HUDEP-2 (cell line): ENCODE data around the gene SRD5A3.

Source experiments
- DNase-seq, 76 experiments: peaks; one replicate each; lab custom pipeline; 2025; ENCODE audit not compliant: unreplicated experiment in 76 of 76; lab: John Stamatoyannopoulos, UW

Gene SRD5A3

DNA sequence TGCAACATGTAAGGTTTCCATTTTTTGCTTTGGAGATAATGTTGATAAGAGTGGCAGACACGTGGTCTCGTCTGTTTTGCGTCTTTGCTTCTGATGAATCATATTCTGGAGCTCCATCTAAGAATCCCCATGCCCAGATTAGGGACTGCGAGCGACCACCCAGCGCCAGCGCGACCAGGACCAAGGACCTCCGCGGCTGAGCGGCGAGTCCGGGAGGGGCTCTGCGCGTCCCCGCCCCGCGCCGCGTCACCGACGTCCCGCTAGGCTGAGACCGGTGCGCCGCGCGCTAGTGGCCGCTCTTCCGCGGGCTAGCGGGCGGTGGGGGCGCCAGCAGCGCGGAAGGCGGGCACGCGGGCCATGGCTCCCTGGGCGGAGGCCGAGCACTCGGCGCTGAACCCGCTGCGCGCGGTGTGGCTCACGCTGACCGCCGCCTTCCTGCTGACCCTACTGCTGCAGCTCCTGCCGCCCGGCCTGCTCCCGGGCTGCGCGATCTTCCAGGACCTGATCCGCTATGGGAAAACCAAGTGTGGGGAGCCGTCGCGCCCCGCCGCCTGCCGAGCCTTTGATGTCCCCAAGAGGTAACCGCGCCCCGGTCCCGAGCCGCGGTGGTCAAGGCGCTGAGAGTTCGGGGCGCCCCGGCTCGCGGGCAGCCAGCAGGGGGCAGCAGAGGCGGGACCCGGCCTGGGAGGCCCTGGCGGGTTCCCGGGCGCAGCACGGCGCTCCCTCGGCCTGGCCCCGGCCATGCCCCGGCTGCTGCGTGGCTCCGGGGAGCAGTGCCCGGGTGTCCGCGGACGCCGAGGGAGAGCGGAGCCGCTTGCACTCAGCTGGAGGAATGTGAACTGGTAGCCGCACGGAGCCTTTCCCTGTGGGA, at the start of gene SRD5A3:
TSS of gene SRD5A3 (plus strand) at position 263 of the 871 bp plus-strand sequence. CDS start at position 358, 95 bp downstream.
- peak in 75 of 76 experiments; percentile 6 to 90 (median 79) for DNase-seq

DNA sequence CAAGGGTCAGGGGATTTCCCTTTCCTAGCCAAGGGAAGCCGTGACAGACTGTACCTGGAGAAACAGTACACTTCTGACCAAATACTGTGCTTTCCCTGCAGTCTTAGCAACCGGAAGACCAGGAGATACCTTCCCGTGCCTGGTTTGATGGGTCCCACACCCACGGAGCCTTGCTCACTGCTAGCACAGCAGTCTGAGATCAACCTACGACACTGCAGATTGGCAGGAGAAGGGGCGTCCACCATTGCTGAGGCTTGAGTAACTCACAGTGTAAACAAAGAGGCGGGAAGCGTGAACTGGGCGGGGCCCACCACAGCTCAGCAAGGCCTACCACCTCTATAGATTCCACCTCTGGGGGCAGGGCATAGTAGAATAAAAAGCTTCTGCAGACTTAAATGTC, 48.7 kb upstream of the SRD5A3 start:
- no peak for DNase-seq

DNA sequence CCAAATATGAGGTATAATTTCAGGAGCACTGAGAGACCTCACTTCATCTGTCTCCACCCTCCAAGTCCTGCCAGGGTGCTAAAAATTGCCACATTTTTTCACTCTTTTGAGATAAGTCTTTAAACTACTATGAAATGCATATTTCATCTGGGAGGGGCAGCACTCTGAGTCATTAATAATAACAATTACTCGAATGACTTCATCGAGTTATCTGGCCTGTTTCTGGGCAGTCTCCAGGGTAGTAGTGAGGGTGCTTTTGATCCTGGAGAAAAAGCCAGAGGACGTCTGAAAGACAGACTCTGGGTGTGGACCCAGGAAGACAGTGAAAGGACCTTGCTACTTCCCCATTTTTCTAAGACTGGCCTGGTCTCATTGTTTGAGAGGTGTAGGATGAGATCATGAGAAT, 42.3 kb upstream of the SRD5A3 start:
- DNase-seq: no peak

DNA sequence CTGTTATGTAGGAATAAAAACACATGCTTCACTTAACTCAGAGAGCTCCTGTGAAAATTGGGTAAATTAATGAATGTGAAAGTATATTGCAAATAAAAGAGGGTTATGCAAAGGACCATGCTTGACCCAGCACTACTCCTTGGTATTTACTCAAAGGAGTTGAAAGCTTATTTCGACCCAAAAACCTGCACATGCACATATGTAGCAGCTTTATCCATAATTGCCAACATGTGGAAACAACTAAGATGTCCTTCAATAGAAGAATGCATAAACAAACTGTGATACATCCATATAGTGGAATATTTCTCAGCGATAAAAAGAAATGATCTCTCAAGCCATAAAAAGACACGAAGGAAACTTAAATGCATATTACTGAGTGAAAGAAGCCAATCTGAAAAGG, 41.7 kb upstream of the SRD5A3 start:
- no peak for DNase-seq

DNA sequence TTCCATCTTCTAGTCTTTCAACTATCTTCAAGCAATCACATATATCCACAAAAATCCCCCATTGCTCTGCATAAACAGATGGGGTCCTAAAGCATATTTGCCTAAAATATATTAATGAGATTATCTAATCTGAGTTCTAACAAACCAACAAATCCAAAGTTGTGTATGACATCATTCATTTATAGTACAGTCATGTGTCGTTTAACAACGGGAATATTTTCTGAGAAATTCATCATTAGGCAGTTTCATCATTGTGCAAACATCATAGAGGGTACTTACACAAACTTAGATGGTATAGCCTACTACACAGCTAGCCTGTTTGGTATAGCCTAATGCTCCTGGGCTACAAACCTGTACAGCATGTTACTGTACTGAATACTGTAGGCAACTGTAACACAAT, 38.0 kb upstream of the SRD5A3 start:
- DNase-seq: no peak

DNA sequence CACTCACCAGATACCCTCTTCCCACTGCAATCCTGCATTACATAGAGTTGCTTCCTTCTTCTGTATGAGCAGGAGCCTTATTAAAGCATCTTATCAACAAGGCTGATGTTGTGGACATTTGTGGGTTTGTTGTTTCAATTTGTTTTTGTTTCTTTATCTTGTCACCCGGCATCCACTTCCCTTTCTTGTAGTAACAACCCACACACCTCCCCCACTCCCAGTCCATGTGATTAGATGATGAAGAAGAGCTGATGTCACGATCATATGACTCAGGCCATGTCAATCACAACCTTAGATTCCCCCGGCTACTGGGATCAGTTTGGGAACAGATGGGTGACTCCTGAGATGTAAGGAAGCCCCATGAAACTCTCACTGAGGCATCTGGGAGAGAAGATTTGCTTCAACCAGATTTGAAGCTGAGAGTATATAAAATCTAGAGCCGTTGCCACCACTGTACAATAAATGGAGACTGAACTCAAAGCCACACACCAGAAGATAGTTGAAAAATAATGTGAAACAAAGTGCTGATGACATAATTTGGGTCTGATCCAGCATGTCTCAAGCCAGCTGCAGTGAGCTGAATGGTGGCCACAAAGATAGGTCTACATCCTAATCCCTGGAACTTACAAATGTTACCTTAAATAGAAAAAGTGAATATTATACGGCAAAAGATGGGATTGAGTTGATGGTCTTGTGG, 34.1 kb upstream of the SRD5A3 start:
- DNase-seq: peak in 12 of 76 experiments; percentile 3 to 45 (median 12)

DNA sequence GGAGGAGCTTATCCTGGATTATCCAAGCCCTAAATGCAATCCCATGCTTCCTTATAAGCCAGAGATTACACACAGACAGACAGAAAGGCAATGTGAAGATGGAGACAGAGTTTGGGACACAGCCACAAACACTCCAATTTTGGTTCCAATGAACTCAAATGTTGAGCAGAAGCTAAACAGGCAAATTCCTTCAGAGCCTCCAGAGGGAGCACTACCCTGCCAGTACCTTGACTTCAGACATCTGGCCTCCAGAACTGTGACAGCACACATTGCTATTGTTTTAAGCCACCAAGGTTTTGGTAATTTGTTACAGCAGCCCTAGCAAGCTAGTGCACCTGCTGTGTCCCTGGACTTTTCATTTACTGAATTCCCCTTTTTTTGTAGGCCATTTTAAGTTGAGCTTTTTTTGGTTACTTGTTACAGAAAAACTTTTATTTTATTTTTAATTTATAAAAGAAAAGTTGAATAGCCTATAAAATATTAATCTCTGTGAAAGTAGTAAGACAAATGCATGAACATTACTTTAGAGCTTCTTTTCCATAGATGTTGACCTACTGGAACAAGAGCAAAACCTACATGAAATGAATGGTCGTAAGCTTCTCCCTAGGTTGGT, 33.4 kb upstream of the SRD5A3 start:
- DNase-seq: peak in 40 of 76 experiments; percentile 0 to 52 (median 19)

DNA sequence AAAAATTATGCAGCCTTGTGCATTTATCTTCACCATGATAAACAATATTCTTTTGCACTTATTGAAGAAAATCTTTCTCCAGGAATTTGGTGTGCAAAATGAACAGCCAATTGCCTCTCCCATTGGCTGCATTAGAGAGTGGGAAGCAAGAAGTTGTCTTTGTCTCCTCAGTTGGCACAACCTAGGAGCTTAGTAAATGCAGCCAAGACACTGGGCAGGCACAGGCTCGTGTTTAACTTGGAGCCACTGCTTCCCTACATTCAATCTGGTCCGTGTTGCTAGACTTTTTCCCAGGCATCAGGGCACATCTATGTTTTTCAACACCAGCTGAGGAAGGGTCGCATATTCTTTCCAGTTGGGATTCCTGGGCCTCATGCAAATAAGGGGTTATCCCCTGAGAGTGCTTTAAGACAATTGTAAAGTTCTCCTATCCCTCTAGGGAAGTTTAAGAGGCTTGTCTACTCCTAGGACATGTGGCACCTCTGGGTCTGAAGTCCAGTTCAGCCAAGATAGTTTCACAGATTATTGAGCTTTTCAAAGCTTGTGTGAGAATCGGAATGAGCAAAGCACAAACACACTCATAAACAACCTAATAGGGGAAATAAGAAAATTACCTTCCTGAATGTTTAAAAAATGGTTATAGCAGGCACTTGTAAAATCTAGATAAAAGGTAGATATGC, 31.8 kb upstream of the SRD5A3 start:
- DNase-seq: no peak

DNA sequence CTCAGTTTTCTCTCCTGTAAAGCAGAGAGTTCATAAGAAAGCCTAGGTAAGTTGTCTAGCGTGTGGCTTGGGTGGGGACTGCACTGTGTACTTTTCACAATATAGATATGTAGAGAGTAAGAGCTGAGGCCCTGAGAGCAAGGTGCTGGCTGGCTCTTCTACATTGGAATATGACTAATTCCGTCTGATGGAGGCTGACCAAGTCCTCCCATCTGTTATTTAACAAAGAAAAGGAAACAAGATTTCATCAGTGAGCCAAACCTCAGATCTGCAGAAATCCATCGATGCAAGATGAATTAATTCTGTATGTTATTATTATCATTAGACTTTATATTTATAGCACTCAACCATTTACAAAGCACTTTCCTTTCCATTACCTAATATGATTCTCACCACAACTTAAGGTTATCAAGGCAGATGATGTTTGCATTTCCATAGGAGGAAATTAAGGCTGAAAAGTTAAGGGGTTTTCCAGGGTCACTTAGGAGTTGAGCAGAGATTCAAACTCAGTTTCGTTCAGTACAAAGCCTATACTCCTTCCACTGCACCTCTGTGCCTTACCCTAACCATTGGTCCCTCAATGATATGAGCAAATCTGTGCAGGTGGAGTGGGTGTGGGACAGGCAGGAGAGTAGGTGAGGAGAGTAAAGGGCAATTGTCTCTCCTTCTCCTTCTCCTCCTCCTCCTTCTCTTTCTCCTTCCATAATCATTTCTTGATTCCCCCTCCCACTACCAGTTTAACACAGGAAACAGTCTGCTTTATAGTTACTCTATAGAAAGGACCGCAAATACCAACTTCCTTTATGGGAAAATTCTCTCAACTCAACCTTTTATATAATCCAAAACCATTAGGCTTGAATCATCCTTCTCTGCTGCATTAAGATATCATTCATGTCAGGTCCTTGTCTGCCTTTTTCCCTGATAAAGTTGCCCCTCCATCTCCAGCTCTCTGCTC, 27.6 kb upstream of the SRD5A3 start:
- no peak for DNase-seq

DNA sequence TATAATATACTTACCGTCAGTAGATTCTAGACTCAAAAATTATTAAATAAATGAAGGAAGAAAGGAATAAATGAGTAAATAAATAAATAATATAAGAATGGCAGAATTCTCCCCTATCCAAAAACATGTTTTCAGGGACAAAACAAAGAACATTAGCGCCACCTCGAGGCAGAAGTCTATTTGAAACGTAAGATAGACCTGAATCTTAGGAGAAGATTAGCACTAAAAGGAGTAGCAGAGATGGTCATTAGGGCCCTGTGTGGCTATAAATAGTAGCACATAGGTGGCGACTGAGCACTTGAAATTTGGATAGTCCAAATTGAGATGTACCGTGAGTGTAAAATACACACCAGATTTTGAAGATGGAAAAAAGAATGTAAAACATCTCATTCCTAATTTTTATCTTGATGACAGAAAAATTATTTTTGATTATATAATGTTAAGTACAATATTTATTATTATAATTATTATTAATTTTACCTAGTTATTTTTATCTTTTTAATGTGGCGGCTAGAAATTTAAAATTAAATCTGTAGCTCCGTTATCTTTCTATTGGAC, 24.3 kb upstream of the SRD5A3 start:
- peak in 70 of 76 experiments; percentile 3 to 83 (median 49) for DNase-seq

DNA sequence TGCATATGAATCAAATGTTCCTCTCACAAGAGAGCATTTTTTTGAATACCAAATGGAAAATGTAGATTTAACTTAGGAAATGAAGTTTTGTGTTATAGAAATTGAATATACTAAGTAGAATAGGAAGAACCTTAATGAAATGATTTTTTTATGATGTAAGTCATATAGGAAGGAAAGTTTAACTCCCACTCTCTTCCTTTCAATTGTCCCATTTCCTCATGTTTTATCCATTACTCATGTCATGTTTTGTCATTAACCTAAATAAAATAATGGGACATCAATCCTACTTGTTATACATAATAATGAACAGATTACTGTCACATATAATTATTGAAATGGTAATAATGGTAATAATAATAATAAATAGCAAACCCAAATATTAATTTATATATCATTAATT, 22.7 kb upstream of the SRD5A3 start:
- no peak for DNase-seq

DNA sequence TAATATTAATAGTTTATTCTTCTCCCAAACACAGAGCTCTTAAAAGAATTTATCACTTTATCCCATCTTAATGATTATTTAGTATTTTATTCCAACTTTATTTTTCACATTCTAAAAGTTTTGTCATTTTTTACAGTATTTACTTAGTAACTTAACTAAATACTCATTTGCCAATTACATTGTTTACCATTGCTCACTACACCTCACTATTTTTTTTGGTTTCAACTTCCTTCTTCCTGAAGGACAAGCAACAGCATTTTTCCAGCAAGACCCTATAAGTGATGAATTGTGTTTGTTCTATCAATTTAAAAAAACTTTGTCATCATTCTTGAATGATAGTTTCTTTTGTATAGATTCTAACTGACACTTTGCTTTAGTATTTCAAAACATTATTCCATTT, 19.4 kb upstream of the SRD5A3 start:
- no peak for DNase-seq

DNA sequence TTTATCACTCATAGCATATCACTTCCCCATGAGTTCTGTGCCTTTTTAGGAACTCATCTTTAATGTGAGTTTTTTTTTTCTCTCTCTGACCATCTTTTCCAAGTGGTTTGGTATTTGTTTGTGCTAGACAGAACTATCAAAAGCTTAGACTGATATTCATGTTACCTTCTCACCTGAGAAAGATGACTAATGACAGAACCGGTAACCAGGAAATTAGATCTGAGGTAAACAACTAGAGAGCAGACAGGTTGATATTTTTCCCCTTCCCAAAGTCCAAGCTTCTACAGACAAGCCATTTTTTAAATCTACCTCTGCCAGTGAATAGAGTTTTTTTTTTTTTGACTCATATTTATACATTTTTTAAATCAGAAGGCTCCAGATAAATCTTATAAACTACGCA, 17.0 kb upstream of the SRD5A3 start:
- no peak for DNase-seq

DNA sequence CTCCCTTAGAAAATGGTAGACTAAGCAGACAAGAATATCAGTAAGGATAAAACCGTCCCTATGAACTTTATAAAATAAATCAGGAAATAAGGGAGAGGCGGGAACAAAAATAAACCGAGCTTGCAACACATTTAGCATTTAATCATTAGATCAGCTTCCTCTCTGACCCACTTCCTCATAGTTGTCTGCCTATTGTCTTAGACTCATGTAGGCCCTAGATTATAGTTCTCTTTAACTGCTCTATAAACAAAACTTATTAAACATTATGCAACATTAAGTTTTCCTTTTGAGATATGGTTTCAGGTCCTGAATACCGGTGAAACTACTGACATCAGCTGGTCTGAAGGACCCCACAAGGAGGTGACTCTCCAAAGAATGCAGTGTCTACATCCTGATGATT, 15.8 kb upstream of the SRD5A3 start:
- no peak for DNase-seq

DNA sequence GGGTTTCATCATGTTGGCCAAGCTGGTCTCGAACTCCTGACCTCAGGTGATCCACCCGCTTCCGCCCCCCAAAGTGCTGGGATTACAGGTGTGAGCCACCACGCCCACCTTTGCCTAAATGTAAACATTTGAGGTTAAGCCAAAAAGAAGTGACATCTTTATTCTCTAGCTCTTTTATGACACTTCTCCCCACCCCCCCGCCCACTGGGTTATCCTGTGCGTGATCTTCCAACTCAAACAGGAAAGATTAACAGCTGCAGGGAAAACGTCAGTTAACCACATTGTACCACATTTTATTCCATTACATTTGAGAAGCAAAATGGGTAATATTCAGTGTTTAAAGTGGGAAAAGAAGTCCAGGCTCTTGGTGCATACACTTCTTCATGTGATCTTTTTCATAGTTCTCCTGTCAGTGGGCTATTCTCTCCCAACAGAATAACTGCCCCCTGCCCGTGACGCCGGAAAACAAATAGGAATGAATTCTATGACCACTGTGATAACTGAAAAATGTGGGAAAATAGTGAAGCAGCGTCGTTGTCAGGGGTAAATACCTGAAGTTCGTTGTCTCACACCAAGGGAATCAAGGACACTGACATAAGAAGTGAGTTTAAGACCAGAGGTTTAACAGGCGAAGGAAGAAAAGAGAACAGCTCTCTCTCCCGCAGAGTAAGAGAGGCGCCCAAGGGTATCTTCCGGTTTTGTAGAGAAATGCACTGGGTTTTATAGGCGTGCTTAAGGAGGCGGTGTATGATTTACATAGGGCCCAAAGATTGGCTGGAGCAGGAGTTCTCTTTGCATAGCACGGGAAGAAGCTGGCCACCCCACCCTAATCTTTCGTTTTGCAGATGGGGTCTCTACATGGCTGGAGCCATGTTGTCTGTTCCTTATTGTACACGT, 9.7 kb upstream of the SRD5A3 start:
- no peak for DNase-seq

DNA sequence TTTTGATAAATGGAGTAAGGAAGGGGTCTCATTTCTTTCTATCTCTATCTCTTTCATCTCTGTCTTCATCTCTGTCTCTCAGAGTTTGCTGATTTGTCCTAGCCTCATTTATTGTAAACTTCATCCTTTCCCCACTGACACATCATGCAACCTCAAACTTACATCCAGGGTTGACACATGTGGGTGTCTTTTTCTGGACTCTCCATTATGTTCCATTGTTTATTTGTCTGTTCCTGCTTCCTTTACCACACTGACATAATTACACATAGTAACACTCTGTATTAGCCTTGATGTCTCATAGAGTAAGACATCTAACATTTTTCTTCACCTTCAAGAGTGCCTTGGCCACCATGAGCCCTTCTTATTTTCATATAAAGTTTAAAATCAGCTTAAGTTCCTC, 8.1 kb upstream of the SRD5A3 start:
- no peak for DNase-seq

DNA sequence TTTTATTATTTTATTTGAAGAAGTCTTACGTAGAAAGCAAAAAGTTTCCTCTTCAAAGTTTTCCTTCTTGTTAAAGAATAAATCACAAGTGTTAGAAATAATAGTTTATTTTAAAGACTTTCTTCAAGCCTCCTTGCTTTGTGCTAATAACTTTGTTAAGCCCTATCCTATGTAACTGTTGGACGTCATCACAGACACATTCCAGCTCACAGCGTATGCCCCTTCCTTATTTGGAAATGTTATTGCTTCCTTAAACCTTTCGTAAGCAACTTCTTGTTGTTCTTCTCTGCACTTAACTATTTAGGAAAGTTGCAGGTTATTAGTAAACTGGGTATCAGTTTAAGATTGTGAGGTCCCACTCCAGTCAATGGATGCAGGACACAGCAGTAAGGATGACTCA, 7.6 kb upstream of the SRD5A3 start:
- DNase-seq: no peak

DNA sequence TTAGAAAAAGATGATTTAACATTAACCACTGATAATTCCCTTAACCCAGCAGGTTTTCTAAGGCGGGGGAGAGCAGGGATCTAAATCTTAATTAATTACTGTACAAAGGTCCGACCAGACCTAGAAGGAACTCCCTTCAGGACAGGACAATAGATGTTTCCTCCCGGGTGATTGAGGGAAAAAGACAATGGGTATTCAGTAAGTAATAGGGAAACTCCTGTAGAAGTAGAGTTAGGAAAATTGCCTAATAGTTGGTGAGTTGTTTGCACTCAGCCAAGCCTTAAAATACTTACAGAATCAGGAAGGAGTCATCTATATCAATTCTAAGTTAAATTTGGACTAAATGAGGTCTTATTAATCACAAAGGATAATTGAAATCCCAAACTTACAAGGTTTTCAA, 5.8 kb upstream of the SRD5A3 start:
- no peak for DNase-seq

DNA sequence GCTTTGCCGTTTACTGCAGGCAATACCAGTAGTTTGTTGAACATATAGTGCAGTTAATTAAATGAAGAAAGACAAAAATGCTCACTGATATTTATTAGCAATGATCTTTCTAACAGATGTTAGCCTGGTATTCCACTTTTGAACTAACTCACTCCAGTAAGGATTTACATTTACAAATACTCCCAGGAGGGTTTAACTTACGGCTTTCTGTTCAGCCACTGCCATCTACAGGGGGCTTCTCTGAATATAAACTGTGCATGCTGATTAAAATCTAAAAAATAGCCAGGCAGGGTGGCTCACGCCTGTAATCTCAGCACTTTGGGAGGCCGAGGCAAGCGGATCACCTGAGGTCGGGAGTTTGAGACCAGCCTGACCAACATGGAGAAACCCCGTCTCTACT, 2.2 kb upstream of the SRD5A3 start:
- DNase-seq: no peak
